Measurements from ENCODE around the gene TRIM33.

The TRIM33 gene

GRCh38 chr1:114458237-114458777 is 52.7 kb downstream of the TRIM33 start:
- no peaks in the 10 kb centered on the region for H3K27me3 ChIP-seq
- no peak for TF ChIP-seq CTCF (IDR thresholded peaks at IDR 0.05; ENCODE audit: low read depth, low read length)
- H3K4me3 ChIP-seq (ENCODE audit: low read depth, low read length): no peak overlapping the region
- no peaks in the 10 kb centered on the region for H3K9me3 ChIP-seq
- DNase-seq: no peak
- H3K36me3 ChIP-seq: peaks cover 11% of the 10 kb centered on the region
- H3K4me1 ChIP-seq: peaks cover 4% of the 10 kb centered on the region; the same call in 1 of the 2 replicates

GRCh38 chr1:114457675-114458236 is 53.2 kb downstream of the TRIM33 start:
- no peak for DNase-seq
- peaks cover 11% of the 10 kb centered on the region for H3K36me3 ChIP-seq
- TF ChIP-seq CTCF (IDR thresholded peaks at IDR 0.05; ENCODE audit: low read depth, low read length): no peak

GRCh38 chr1:114456586-114456985 is 54.4 kb downstream of the TRIM33 start:
- TF ChIP-seq CTCF (IDR thresholded peaks at IDR 0.05; ENCODE audit: low read depth, low read length): no peak
- H3K36me3 ChIP-seq: peaks cover 11% of the 10 kb centered on the region

More at GRCh38 chr1:114457675-114458236, 53.2 kb downstream of the TRIM33 start:
- no peak overlapping the region for H3K4me3 ChIP-seq (ENCODE audit: low read depth, low read length)
- no peaks in the 10 kb centered on the region for H3K9me3 ChIP-seq
- peaks cover 4% of the 10 kb centered on the region; the same call in 1 of the 2 replicates for H3K4me1 ChIP-seq
- H3K27me3 ChIP-seq: no peaks in the 10 kb centered on the region

GRCh38 chr1:114455102-114455785 is 55.8 kb downstream of the TRIM33 start:
- no peak overlapping the region for H3K4me3 ChIP-seq (ENCODE audit: low read depth, low read length)
- peaks cover 11% of the 10 kb centered on the region for H3K36me3 ChIP-seq
- TF ChIP-seq CTCF (IDR thresholded peaks at IDR 0.05; ENCODE audit: low read depth, low read length): no peak
- no peak for DNase-seq
- H3K4me1 ChIP-seq: peaks cover 4% of the 10 kb centered on the region; the same call in 1 of the 2 replicates
- no peaks in the 10 kb centered on the region for H3K27me3 ChIP-seq
- no peaks in the 10 kb centered on the region for H3K9me3 ChIP-seq

More at GRCh38 chr1:114456586-114456985, 54.4 kb downstream of the TRIM33 start:
- Histone ChIP-seq H3K4me3 (ENCODE audit: low read depth, low read length) (no peak overlapping the region), H3K4me1 (peaks cover 4% of the 10 kb centered on the region; the same call in 1 of the 2 replicates), H3K9me3 (no peaks in the 10 kb centered on the region), H3K27me3 (no peaks in the 10 kb centered on the region)
- DNase-seq: no peak

- Histone ChIP-seq H3K27me3 (no peaks in the 10 kb centered on the region), H3K4me3 (ENCODE audit: low read depth, low read length) (no peak overlapping the region), H3K36me3 (peaks cover 11% of the 10 kb centered on the region), H3K9me3 (no peaks in the 10 kb centered on the region), H3K4me1 (peaks cover 4% of the 10 kb centered on the region; the same call in 1 of the 2 replicates)
- no peak for TF ChIP-seq CTCF (IDR thresholded peaks at IDR 0.05; ENCODE audit: low read depth, low read length)
- DNase-seq: no peak
Observed at GRCh38 chr1:114454539-114454938, 56.5 kb downstream of the TRIM33 start.

GRCh38 chr1:114453361-114453784 is 57.6 kb downstream of the TRIM33 start:
- DNase-seq: no peak
- no peak for TF ChIP-seq CTCF (IDR thresholded peaks at IDR 0.05; ENCODE audit: low read depth, low read length)
- no peaks in the 10 kb centered on the region for H3K9me3 ChIP-seq
- peaks cover 14% of the 10 kb centered on the region for H3K36me3 ChIP-seq
- no peaks in the 10 kb centered on the region for H3K27me3 ChIP-seq
- no peak overlapping the region for H3K4me3 ChIP-seq (ENCODE audit: low read depth, low read length)
- H3K4me1 ChIP-seq: peaks cover 4% of the 10 kb centered on the region; the same call in 1 of the 2 replicates

Measured in BE2C (cell line).